Measurements from ENCODE around the gene FUOM. TPM values are rescaled to one million over a fixed set of nuclear protein-coding genes. Genes with fewer than 3 reads are reported as not detected.

The FUOM gene
- total RNA-seq, 1 donor from 2014 or later, result 20.4 TPM

- DNase-seq (ENCODE audit: extremely low spot score, unreplicated experiment), result no peak
- no peaks in the 10 kb centered on the region for H3K9me3 Mint-ChIP-seq
- TF ChIP-seq CTCF (conservative IDR thresholded peaks at IDR 0.05), result no peak
- no peak overlapping the region for H3K4me3 Mint-ChIP-seq
- H3K36me3 Mint-ChIP-seq, result peaks cover under 1% of the 10 kb centered on the region
- H3K27ac Mint-ChIP-seq, result no peak overlapping the region
- H3K4me1 Mint-ChIP-seq (ENCODE audit: unreplicated experiment), result no peaks in the 10 kb centered on the region
- peaks cover 1% of the 10 kb centered on the region for H3K27me3 Mint-ChIP-seq
Observed at GRCh38 chr10:133313192-133313591, 44.6 kb downstream of the FUOM start.

GRCh38 chr10:133312769-133313145, 45.1 kb downstream of the FUOM start:
- peaks cover 2% of the 10 kb centered on the region for H3K4me1 Mint-ChIP-seq (ENCODE audit: unreplicated experiment)
- DNase-seq (ENCODE audit: extremely low spot score, unreplicated experiment), result no peak
- no peak for TF ChIP-seq CTCF (conservative IDR thresholded peaks at IDR 0.05)
- H3K27ac Mint-ChIP-seq, result no peak overlapping the region
- no peak overlapping the region for H3K4me3 Mint-ChIP-seq
- H3K36me3 Mint-ChIP-seq, result peaks cover 5% of the 10 kb centered on the region
- no peaks in the 10 kb centered on the region for H3K9me3 Mint-ChIP-seq
- peaks cover 5% of the 10 kb centered on the region for H3K27me3 Mint-ChIP-seq

GRCh38 chr10:133312016-133312768, 45.6 kb downstream of the FUOM start:
- Mint-ChIP-seq H3K4me1 (ENCODE audit: unreplicated experiment) (peaks cover 8% of the 10 kb centered on the region), H3K27me3 (peaks cover 5% of the 10 kb centered on the region), H3K4me3 (no peak overlapping the region), H3K9me3 (no peaks in the 10 kb centered on the region), H3K27ac (no peak overlapping the region), H3K36me3 (peaks cover 7% of the 10 kb centered on the region)
- TF ChIP-seq CTCF (conservative IDR thresholded peaks at IDR 0.05), result no peak
- no peak for DNase-seq (ENCODE audit: extremely low spot score, unreplicated experiment)

GRCh38 chr10:133311570-133311969, 46.2 kb downstream of the FUOM start:
- Mint-ChIP-seq H3K27ac (no peak overlapping the region), H3K9me3 (no peaks in the 10 kb centered on the region), H3K27me3 (peaks cover 5% of the 10 kb centered on the region), H3K4me1 (ENCODE audit: unreplicated experiment) (peaks cover 11% of the 10 kb centered on the region), H3K4me3 (peak overlapping the region; percentile 34), H3K36me3 (peaks cover 7% of the 10 kb centered on the region)
- DNase-seq (ENCODE audit: extremely low spot score, unreplicated experiment), result no peak
- TF ChIP-seq CTCF (conservative IDR thresholded peaks at IDR 0.05), result no peak

- Mint-ChIP-seq H3K27ac (no peak overlapping the region), H3K27me3 (peaks cover 5% of the 10 kb centered on the region), H3K4me1 (ENCODE audit: unreplicated experiment) (peaks cover 11% of the 10 kb centered on the region), H3K4me3 (peak overlapping the region; percentile 58), H3K36me3 (peaks cover 7% of the 10 kb centered on the region), H3K9me3 (no peaks in the 10 kb centered on the region)
- TF ChIP-seq CTCF (conservative IDR thresholded peaks at IDR 0.05), result no peak
- no peak for DNase-seq (ENCODE audit: extremely low spot score, unreplicated experiment)
Observed at GRCh38 chr10:133310789-133311188, 47.0 kb downstream of the FUOM start.

Data from type B pancreatic cell (in vitro differentiated cells).